Neuronal stem cell (in vitro differentiated cells): ENCODE results near the gene STK32B.

Source experiments
- DNase-seq: peaks from one replicate; pipeline ENCODE4 v3.0.0-alpha.2; 2013; ENCODE audit warnings: low spot score
- H2AFZ ChIP-seq: one replicate; pipeline ENCODE4 v1.6.1; 2013; ENCODE audit warnings: mild to moderate bottlenecking, low read length, inconsistent platforms
- H2AK5ac ChIP-seq: 2 replicates; pipeline ENCODE4 v1.6.1; 2013; ENCODE audit warnings: low read depth, mild to moderate bottlenecking, inconsistent platforms, low read length, moderate library complexity, mixed read lengths
- H2BK120ac ChIP-seq: 2 replicates; pipeline ENCODE4 v1.6.1; 2013; ENCODE audit warnings: low read depth, mild to moderate bottlenecking, inconsistent platforms, low read length, moderate library complexity, mixed read lengths
- H2BK12ac ChIP-seq: one replicate; pipeline ENCODE4 v1.6.1; 2013; ENCODE audit warnings: low read length, inconsistent platforms
- H2BK15ac ChIP-seq: 2 replicates; pipeline ENCODE4 v1.6.1; 2013; ENCODE audit warnings: mild to moderate bottlenecking, low read length, inconsistent platforms, mixed read lengths
- H2BK5ac ChIP-seq: one replicate; pipeline ENCODE4 v1.6.1; 2013; ENCODE audit warnings: inconsistent platforms, mild to moderate bottlenecking, low read length, moderate library complexity
- H3K14ac ChIP-seq: one replicate; pipeline ENCODE4 v1.6.1; 2013; ENCODE audit warnings: low read length, inconsistent platforms
- H3K18ac ChIP-seq: 2 replicates; pipeline ENCODE4 v1.6.1; 2013; ENCODE audit warnings: low read length, inconsistent platforms
- H3K23ac ChIP-seq: 2 replicates; pipeline ENCODE4 v1.6.1; 2013; ENCODE audit warnings: low read depth, mild to moderate bottlenecking, mixed read lengths, low read length, inconsistent platforms; ENCODE audit not compliant: poor library complexity
- H3K27ac ChIP-seq: replicated peaks from 3 replicates; pipeline ENCODE4 v1.5.1; 2013; ENCODE audit warnings: low read length, inconsistent platforms
- H3K27me3 ChIP-seq, 3 experiments: 2 replicates each; pipeline ENCODE4 v1.6.1; 2013; ENCODE audit warnings: low read length in 3 of 3, mild to moderate bottlenecking in 2 of 3, inconsistent platforms in 1 of 3, low read depth in 1 of 3, mixed read lengths in 1 of 3, moderate library complexity in 1 of 3; ENCODE audit not compliant: control insufficient read depth in 3 of 3, insufficient read depth in 3 of 3
- H3K36me3 ChIP-seq, 2 donors: replicated peaks in 1 of 2; 2 replicates each; pipeline ENCODE4 v1.6.1; 2013; ENCODE audit warnings: low read length in 2 of 2; ENCODE audit not compliant: control insufficient read depth in 2 of 2, insufficient read depth in 2 of 2
- H3K4ac ChIP-seq: 2 replicates; pipeline ENCODE4 v1.6.1; 2013; ENCODE audit warnings: inconsistent platforms, mild to moderate bottlenecking, low read length, moderate library complexity
- H3K4me1 ChIP-seq, 2 donors: 1 replicate in 1 of 2; 2 replicates in 1 of 2; pipeline ENCODE4 v1.6.1; 2013; ENCODE audit warnings: low read length in 2 of 2, low read depth in 1 of 2; ENCODE audit not compliant: control insufficient read depth in 2 of 2, insufficient read depth in 1 of 2
- H3K4me2 ChIP-seq: one replicate; pipeline ENCODE4 v1.6.1; 2013; ENCODE audit warnings: mild to moderate bottlenecking, low read length, inconsistent platforms; ENCODE audit not compliant: insufficient read depth, poor library complexity, severe bottlenecking
- H3K4me3 ChIP-seq, 2 donors: 2 replicates each; pipeline ENCODE4 v1.5.1; 2013; ENCODE audit warnings: low read length in 2 of 2, mild to moderate bottlenecking in 2 of 2, inconsistent platforms in 1 of 2, moderate library complexity in 1 of 2
- H3K79me1 ChIP-seq: one replicate; pipeline ENCODE4 v1.6.1; 2013; ENCODE audit warnings: low read depth, mild to moderate bottlenecking, inconsistent platforms, low read length, moderate library complexity
- H3K9ac ChIP-seq: one replicate; pipeline ENCODE4 v1.6.1; 2013; ENCODE audit warnings: mild to moderate bottlenecking, low read depth, low read length, inconsistent platforms; ENCODE audit not compliant: poor library complexity
- H3K9me3 ChIP-seq, 2 donors: replicated peaks in 1 of 2; 2 replicates each; pipeline versions ENCODE3 to v1.6.1; 2013; ENCODE audit warnings: low read length in 2 of 2, mild to moderate bottlenecking in 2 of 2, inconsistent platforms in 1 of 2, low read depth in 1 of 2, mixed read lengths in 1 of 2, moderate library complexity in 1 of 2; ENCODE audit not compliant: control insufficient read depth in 2 of 2, insufficient read depth in 1 of 2
- H4K8ac ChIP-seq: one replicate; pipeline ENCODE4 v1.6.1; 2013; ENCODE audit warnings: low read depth, mild to moderate bottlenecking, inconsistent platforms, low read length, moderate library complexity
- H4K91ac ChIP-seq: one replicate; pipeline ENCODE4 v1.6.1; 2013; ENCODE audit warnings: low read length, low read depth, mild to moderate bottlenecking, inconsistent platforms; ENCODE audit not compliant: poor library complexity
- WGBS, 2 donors: extraction: QIAGEN DNeasy Blood & Tissue Kit; methylation state at CpG; one replicate each; pipeline ENCODE4 v1.1.7; 2013; ENCODE audit warnings: missing lambda C conversion rate in 2 of 2, mixed read lengths in 1 of 2; ENCODE audit not compliant: insufficient read length in 2 of 2, insufficient replicate concordance in 1 of 2; ENCODE audit errors: extremely low coverage in 2 of 2; 5-methylcytosine and 5-hydroxymethylcytosine counted together

The STK32B gene

GRCh38 chr4:5050520-5051277 is 581 bp upstream of the STK32B start:
- H4K91ac ChIP-seq: no peak overlapping the region
- H3K14ac ChIP-seq: no peak overlapping the region
- no peaks in the 10 kb centered on the region for H3K4me1 ChIP-seq
- H2BK5ac ChIP-seq: peak overlapping the region; percentile 42
- H3K4me2 ChIP-seq: peak overlapping the region; percentile 95
- H2BK12ac ChIP-seq: no peak overlapping the region
- peak overlapping the region; percentile 93 for H2AFZ ChIP-seq
- DNase-seq: peak; percentile 68
- peak overlapping the region; percentile 0 for H2BK15ac ChIP-seq
- no peak overlapping the region for H2BK120ac ChIP-seq
- no CpG with 5 or more reads among the region's 36 CpGs for WGBS, 2 donors
- H3K18ac ChIP-seq: peak overlapping the region; percentile 78
- no peaks in the 10 kb centered on the region for H3K79me1 ChIP-seq
- H3K4ac ChIP-seq: no peak overlapping the region
- no peak overlapping the region for H4K8ac ChIP-seq
- H3K27me3 ChIP-seq: peaks cover 3 to 40% (median 23%) of the 10 kb centered on the region in 3 experiments
- H3K4me3 ChIP-seq: peak overlapping the region; percentile 44 to 78
- no peak overlapping the region for H2AK5ac ChIP-seq
- H3K27ac ChIP-seq: no peak overlapping the region
- H3K9me3 ChIP-seq: no peaks in the 10 kb centered on the region
- no peak overlapping the region for H3K23ac ChIP-seq
- no peaks in the 10 kb centered on the region for H3K36me3 ChIP-seq
- H3K9ac ChIP-seq: peak overlapping the region; percentile 53

GRCh38 chr4:5052204-5052702 is 973 bp downstream of the STK32B start:
- WGBS, 2 donors: no CpG with 5 or more reads among the region's 18 CpGs
- no peak overlapping the region for H3K14ac ChIP-seq
- H3K4me2 ChIP-seq: peak overlapping the region; percentile 95
- no peaks in the 10 kb centered on the region for H3K79me1 ChIP-seq
- H3K4me1 ChIP-seq: no peaks in the 10 kb centered on the region
- peak overlapping the region; percentile 0 for H2BK15ac ChIP-seq
- H2AK5ac ChIP-seq: no peak overlapping the region
- no peak overlapping the region for H3K27ac ChIP-seq
- no peaks in the 10 kb centered on the region for H3K9me3 ChIP-seq
- H2BK5ac ChIP-seq: no peak overlapping the region
- peak overlapping the region; percentile 93 for H2AFZ ChIP-seq
- no peak overlapping the region for H3K23ac ChIP-seq
- no peak overlapping the region for H3K4ac ChIP-seq
- peak; percentile 3 for DNase-seq
- peak overlapping the region; percentile 71 for H3K9ac ChIP-seq
- H3K27me3 ChIP-seq: peaks cover 3 to 40% (median 23%) of the 10 kb centered on the region in 3 experiments
- no peak overlapping the region for H4K8ac ChIP-seq
- H4K91ac ChIP-seq: no peak overlapping the region
- H2BK120ac ChIP-seq: no peak overlapping the region
- no peak overlapping the region for H3K18ac ChIP-seq
- no peak overlapping the region for H2BK12ac ChIP-seq
- H3K36me3 ChIP-seq: no peaks in the 10 kb centered on the region
- H3K4me3 ChIP-seq: peak overlapping the region in 1 of 2 donors; percentile 78

- H2BK12ac ChIP-seq: no peak overlapping the region
- no peak overlapping the region for H3K23ac ChIP-seq
- no peak overlapping the region for H3K14ac ChIP-seq
- H2BK5ac ChIP-seq: no peak overlapping the region
- DNase-seq: no peak
- no peak overlapping the region for H4K8ac ChIP-seq
- H3K27me3 ChIP-seq: peaks cover 3 to 40% (median 23%) of the 10 kb centered on the region in 3 experiments
- H3K4me2 ChIP-seq: no peak overlapping the region
- H2AK5ac ChIP-seq: no peak overlapping the region
- no peak overlapping the region for H3K9ac ChIP-seq
- no peak overlapping the region for H3K4ac ChIP-seq
- H2BK15ac ChIP-seq: no peak overlapping the region
- no peak overlapping the region for H3K4me3 ChIP-seq
- WGBS, 2 donors: no CpG with 5 or more reads among the region's 6 CpGs
- no peak overlapping the region for H3K27ac ChIP-seq
- no peaks in the 10 kb centered on the region for H3K4me1 ChIP-seq
- no peak overlapping the region for H2BK120ac ChIP-seq
- H3K79me1 ChIP-seq: no peaks in the 10 kb centered on the region
- H3K36me3 ChIP-seq: no peaks in the 10 kb centered on the region
- H4K91ac ChIP-seq: no peak overlapping the region
- H3K18ac ChIP-seq: no peak overlapping the region
- no peak overlapping the region for H2AFZ ChIP-seq
- H3K9me3 ChIP-seq: no peaks in the 10 kb centered on the region
Observed at GRCh38 chr4:5052726-5053425, 1.6 kb downstream of the STK32B start.

- no peak overlapping the region for H4K91ac ChIP-seq
- no peak overlapping the region for H3K4me3 ChIP-seq
- H3K23ac ChIP-seq: no peak overlapping the region
- H3K27me3 ChIP-seq: peaks cover 3 to 40% (median 23%) of the 10 kb centered on the region in 3 experiments
- H3K9ac ChIP-seq: no peak overlapping the region
- H3K14ac ChIP-seq: no peak overlapping the region
- H3K4ac ChIP-seq: no peak overlapping the region
- H2BK12ac ChIP-seq: no peak overlapping the region
- no peak overlapping the region for H4K8ac ChIP-seq
- H3K27ac ChIP-seq: no peak overlapping the region
- no peak overlapping the region for H2BK5ac ChIP-seq
- no peak overlapping the region for H2BK15ac ChIP-seq
- H3K4me1 ChIP-seq: no peaks in the 10 kb centered on the region
- no peak overlapping the region for H2BK120ac ChIP-seq
- no peaks in the 10 kb centered on the region for H3K9me3 ChIP-seq
- H2AFZ ChIP-seq: no peak overlapping the region
- DNase-seq: no peak
- no peaks in the 10 kb centered on the region for H3K79me1 ChIP-seq
- no peaks in the 10 kb centered on the region for H3K36me3 ChIP-seq
- H2AK5ac ChIP-seq: no peak overlapping the region
- H3K18ac ChIP-seq: no peak overlapping the region
- no peak overlapping the region for H3K4me2 ChIP-seq
- WGBS, 2 donors: no CpG with 5 or more reads among the region's 5 CpGs
Observed at GRCh38 chr4:5054532-5054931, 3.3 kb downstream of the STK32B start.
